ENCODE measurements around the gene KIRREL3.

The KIRREL3 gene

GRCh38 chr11:126479178-126479930 lies 521.2 kb downstream of the KIRREL3 start:
- DNase-seq, result no peak

- no peak for DNase-seq
Measured at GRCh38 chr11:126478466-126478865, 522.1 kb downstream of the KIRREL3 start.

- peak; percentile 12 to 38 for DNase-seq
Measured at GRCh38 chr11:126477535-126478305, 522.9 kb downstream of the KIRREL3 start.

DNA sequence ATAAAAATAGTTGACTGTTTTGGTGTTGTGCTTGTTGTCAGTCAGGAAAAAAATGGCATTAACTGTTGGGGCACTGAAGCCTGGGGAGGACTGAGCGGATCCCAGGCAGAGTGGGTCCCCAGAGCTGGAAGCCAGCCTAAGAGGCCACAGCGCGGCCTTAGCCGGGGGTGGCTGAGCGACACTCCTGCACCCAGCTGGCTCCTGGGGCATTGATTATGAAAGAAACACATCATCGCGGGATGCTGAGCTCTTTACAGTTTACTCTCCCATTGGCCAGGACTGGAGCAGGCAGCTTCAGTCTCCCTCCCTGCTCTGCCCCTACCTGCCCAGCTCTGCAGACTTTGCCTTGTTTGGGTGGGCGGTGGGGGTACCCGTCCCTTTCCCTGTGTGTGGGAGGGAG lies 523.6 kb downstream of the KIRREL3 start:
- no peak for DNase-seq

DNA sequence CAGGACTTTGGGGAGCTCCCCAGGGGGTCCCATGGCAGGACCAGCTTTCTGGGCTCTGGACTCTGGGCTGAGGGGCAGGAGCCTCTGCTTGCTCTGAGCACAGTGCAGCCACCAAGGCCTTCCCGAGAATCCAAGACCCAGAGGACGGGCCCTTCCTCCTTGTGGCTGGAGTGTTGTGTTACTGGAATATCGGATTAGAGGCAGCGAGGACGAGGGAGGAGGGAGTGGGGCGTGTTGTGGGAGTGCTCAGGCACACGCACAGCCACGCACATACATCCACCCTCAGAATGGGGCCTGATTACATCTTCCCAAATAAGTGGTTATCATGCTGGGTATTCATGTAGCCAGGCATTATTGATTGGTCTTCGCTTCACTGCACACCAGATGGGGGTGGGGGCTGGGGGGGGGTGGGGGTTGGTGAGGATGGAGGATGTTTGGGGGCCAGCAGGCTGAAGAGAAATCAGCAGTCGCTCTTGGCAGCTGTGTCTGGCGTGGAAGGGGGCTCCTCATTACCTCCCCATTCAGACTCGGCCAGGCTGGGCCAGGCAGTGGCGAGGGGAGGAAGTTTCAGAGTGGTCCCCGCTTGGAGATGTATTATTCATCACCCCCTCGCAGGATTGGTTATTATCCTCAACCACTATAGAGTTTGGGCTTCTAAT lies 524.2 kb downstream of the KIRREL3 start:
- DNase-seq, result no peak

- DNase-seq, result no peak
Measured at GRCh38 chr11:126475014-126475991, 525.3 kb downstream of the KIRREL3 start.

DNA sequence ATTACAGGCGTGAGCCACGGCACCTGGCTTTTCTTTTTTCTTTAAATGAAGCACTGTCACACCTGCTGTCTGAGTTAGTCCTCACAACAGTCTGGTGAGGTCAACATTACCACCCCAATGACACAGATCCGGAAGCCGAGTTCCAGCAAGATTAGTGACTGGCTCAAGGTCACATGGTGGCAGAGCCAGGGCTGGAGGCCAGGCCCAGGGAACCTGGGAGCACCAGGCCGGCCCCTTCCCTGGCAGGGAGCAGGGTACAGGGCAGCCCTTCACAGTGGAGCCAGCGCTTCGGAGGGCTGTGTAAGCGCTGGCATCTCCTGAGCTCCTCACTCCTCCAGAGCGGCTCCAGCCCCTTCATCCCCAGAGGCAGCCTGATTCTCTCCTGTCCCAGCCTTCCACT lies 526.4 kb downstream of the KIRREL3 start:
- no peak for DNase-seq

GRCh38 chr11:126473269-126473668 lies 527.3 kb downstream of the KIRREL3 start:
- DNase-seq, result no peak

DNA sequence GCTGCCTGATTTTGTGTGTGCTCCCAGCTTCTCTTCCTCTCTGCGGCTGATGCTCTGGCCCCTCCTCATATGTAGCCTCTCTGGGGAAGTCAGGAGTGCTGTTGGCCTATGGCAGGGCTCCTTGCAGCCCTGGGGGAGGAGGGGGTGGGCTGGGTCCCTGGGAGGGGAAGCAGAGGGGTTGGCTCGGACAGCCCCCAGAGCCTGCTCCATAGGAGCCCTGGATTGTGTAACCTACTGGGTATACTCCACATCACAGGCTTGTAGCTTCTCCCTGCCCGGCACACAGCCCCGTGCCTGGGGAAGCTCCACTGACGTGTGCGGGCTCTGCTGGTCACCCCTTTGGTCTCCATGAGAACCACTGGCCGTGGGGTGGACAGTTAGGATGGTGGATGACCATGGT lies 531.3 kb downstream of the KIRREL3 start:
- no peak for DNase-seq

GRCh38 chr11:126468102-126468521 lies 532.5 kb downstream of the KIRREL3 start:
- DNase-seq, result peak in 1 of 2 donors; percentile 23

DNA sequence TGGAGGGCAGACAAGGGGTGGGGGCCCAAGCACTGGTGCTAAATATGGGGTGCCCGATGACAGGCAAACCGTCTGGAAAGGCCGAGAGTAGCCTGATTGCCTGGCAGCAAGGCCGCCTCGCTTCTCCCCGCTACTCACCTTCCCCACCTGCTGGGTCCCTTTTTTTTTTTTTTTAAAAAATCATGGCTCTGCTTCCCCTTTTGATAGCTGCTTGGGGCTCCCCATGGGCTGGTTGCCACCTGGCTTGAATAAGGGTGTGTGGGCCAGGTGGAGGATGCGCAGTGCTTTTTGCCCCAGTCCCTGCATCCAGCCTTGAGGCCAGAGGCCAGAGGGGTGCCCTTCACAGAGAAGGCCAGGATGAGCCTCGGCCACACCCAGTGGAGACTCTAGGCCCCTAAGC lies 533.1 kb downstream of the KIRREL3 start:
- no peak for DNase-seq

DNA sequence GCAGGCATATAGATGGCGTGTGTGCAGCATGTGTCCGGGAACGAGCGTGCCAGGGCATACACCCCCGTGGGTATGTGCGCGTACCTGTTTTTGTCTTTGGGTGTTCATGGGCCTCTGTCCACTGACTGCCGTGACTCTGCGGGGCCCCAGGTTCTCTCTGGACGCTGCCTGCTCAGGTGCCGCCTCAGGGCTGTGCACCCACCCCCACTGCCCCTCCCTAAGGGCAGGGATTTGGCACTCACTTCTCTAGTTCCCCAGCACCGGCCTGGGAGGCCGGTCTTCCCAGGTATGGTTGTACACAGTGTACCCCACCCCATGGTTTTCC lies 533.6 kb downstream of the KIRREL3 start:
- DNase-seq, result no peak

GRCh38 chr11:126466236-126467045 lies 534.1 kb downstream of the KIRREL3 start:
- DNase-seq, result no peak

DNA sequence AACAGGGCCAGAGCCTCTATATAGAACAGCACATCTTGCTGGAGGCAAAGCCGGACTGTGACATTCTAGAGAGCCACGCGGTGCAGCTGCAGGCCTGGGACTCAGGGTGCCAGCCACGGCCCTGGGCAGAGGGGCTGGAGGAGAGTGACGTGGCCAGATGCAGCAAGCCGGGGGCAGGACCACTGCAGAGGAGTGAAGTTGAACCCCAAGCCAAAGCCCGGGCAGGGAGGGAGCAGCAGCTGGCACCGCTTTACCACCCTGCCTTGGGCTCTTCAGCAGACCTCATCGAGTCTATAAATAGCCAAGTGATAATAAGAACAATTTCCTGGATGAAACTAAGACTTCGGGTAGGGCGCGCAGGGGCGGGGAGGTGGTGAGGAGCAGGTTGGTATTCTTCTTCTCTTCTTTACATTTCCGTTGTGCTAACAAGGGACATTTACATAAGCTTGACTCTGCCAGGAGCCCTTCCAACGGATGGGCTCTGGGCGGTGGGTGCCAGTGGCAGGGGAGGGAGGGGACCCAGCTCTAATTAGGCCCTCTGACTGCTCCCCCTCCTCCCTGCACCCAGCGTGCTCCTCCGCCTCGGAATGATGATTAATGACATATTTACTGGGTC lies 534.9 kb downstream of the KIRREL3 start:
- peak; percentile 15 to 43 for DNase-seq

GRCh38 chr11:126464796-126465195 lies 535.8 kb downstream of the KIRREL3 start:
- DNase-seq, result peak in 1 of 2 donors; percentile 13

- no peak for DNase-seq
Measured at GRCh38 chr11:126462422-126462821, 538.1 kb downstream of the KIRREL3 start.

DNA sequence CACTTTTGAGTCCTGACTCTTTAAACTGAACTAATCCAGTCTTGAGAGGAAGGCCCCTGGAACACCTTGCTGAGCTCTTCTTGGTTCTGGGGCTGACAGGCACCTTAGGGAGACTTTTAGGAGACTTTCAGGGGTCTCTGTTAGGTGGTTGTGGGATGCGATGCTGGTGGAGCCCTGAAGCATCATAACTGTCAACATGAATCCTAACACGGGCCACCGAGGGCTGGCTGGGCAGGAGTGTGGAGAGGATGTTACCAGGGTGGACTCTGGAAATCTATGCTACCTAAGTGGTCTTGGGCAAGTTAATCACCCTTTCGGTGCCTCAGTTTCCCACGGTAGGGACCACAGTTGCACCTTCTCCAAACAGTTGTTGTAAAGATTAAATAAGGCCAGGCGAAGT lies 538.6 kb downstream of the KIRREL3 start:
- DNase-seq, result no peak

DNA sequence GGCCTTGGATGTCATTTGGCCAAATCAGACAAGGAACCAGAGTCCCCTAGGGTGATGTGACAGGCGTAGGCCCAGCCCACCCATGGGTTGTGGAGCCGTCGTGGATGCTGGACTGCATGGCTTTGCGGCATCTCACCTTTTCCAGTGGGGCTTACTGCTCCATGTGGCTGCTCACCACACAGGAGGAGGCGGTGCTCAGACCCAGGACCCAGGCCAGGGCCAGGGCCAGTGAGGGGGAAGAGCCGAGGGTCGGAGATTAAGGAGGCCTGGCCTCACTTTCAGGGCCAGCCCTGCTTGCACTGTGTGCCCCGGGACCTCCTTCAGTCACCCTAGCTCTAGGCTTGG lies 539.5 kb downstream of the KIRREL3 start:
- DNase-seq, result no peak

- no peak for DNase-seq
Measured at GRCh38 chr11:126460417-126461095, 540.0 kb downstream of the KIRREL3 start.

DNA sequence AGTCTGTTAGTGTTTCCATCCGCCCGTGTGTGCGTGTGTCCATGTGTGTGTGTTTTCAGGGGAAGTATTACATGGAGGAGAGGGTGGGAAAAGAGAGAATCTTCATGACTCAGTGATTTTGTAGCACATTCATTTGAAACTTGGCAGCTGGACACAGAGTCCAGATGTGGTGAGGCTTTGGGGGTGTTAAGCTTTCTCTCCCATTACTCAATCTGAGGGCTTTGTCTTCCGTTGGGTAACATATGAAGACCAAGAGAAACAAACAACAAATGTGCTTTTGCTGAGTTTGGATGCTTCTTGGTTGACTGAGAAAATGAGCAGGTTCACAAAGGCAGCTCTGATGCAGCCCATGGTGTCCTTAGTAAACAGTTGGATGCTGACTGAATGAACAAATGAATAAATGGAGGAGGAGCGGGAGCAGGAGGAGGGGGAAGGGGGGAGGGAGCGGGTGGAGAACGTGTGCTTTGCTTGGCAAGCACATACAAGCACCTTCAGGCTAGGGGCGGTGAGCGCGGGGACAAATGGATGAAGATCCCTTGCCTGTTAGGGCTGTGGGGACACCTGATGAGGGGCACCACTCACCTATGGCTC lies 540.8 kb downstream of the KIRREL3 start:
- DNase-seq, result no peak

Measured in CD4-positive, alpha-beta T cell treated with Interferon alpha-2 for 1 hour (primary cell).